Thoracic aorta (tissue), 2 donors: ENCODE measurements around the gene EFCAB8. TPM values are rescaled to one million over a fixed set of nuclear protein-coding genes. Genes with fewer than 3 reads are reported as not detected.

Source experiments
- ATAC-seq: fragments of 150-250 bp; one replicate; pipeline ENCODE4 v1.8.0; 2017; ENCODE audit warnings: low read depth; ENCODE audit not compliant: insufficient number of reproducible peaks, low FRiP score
- DNase-seq: peaks from one replicate; pipeline ENCODE4 v3.0.0-alpha.2; 2020; ENCODE audit warnings: low spot score
- H3K27ac ChIP-seq, 2 donors: fragments of 200-600 bp; sonication (generic); 1 replicate in 1 of 2; 2 replicates in 1 of 2; pipeline ENCODE4 v1.5.1; 2016; ENCODE audit warnings: mild to moderate bottlenecking in 2 of 2, moderate library complexity in 2 of 2
- H3K27me3 ChIP-seq: fragments of 200-600 bp; sonication (generic); replicated peaks from 2 replicates; pipeline ENCODE4 v1.6.0; 2016; ENCODE audit warnings: mild to moderate bottlenecking; ENCODE audit not compliant: insufficient read depth
- H3K36me3 ChIP-seq: fragments of 200-600 bp; sonication (generic); one replicate; pipeline ENCODE4 v1.5.1; 2016
- H3K4me1 ChIP-seq, 2 donors: fragments of 200-600 bp; sonication (generic); 1 replicate in 1 of 2; 2 replicates in 1 of 2; pipeline versions ENCODE4 v1.5.1 to v1.6.0; 2016; ENCODE audit warnings: low read depth in 2 of 2, mild to moderate bottlenecking in 1 of 2; ENCODE audit not compliant: control insufficient read depth in 1 of 2
- H3K4me3 ChIP-seq: fragments of 200-600 bp; sonication (generic); 2 replicates; pipeline ENCODE4 v1.5.1; 2016; ENCODE audit warnings: mild to moderate bottlenecking
- H3K9me3 ChIP-seq: fragments of 200-600 bp; sonication (generic); 2 replicates; pipeline ENCODE4 v1.5.1; 2016
- total RNA-seq, 2 donors: library from RNA; depleted of rRNA; stranded (reverse); fragments of >200 nt; gene quantifications; one replicate each; pipeline versions ENCODE4 v1.1.0 to v1.2.3, GENCODE V29; 2016
- TF ChIP-seq, protein P1 (sequence below): fragments of 200-600 bp; sonication (generic); IDR thresholded peaks from one replicate; pipeline ENCODE4 v1.5.1; 2019; ENCODE audit warnings: antibody characterized with exemption

Gene EFCAB8
- total RNA-seq, 2 donors from 2014 or later: 1.5 to 2.9 TPM

DNA sequence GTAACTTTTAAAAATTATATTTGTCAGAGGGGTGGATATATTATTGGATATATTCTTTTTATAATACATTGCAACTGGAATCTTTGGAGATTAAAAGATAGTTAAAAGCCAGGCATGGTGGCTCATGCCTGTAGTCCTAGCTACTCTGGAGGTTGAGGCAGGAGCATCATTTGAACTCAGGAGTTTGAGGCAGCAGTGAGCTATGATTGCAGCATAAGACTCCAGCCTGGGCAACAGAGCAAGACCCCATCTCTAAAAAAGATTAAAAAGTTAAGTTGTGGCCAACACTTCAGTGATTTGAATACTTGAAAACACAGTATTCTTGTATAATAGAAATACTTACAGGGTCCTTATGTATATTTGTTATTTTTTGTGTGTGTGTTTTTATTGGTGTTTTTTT lies 23.8 kb upstream of the EFCAB8 start:
- Histone ChIP-seq H3K27ac (no peak overlapping the region), H3K9me3 (no peaks in the 10 kb centered on the region), H3K36me3 (peaks cover 44% of the 10 kb centered on the region), H3K4me1 (peaks cover 2 to 5% of the 10 kb centered on the region in 2 donors), H3K4me3 (no peak overlapping the region), H3K27me3 (no peaks in the 10 kb centered on the region)
- ATAC-seq (no peak), DNase-seq (no peak)
- TF ChIP-seq, protein P1, sequence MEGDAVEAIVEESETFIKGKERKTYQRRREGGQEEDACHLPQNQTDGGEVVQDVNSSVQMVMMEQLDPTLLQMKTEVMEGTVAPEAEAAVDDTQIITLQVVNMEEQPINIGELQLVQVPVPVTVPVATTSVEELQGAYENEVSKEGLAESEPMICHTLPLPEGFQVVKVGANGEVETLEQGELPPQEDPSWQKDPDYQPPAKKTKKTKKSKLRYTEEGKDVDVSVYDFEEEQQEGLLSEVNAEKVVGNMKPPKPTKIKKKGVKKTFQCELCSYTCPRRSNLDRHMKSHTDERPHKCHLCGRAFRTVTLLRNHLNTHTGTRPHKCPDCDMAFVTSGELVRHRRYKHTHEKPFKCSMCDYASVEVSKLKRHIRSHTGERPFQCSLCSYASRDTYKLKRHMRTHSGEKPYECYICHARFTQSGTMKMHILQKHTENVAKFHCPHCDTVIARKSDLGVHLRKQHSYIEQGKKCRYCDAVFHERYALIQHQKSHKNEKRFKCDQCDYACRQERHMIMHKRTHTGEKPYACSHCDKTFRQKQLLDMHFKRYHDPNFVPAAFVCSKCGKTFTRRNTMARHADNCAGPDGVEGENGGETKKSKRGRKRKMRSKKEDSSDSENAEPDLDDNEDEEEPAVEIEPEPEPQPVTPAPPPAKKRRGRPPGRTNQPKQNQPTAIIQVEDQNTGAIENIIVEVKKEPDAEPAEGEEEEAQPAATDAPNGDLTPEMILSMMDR: no peak

- Histone ChIP-seq H3K27ac (no peak overlapping the region), H3K4me1 (no peaks in the 10 kb centered on the region), H3K27me3 (no peaks in the 10 kb centered on the region), H3K36me3 (peaks cover 54% of the 10 kb centered on the region), H3K9me3 (no peaks in the 10 kb centered on the region), H3K4me3 (no peak overlapping the region)
- TF ChIP-seq, protein P1: no peak
- DNase-seq (no peak), ATAC-seq (no peak)
Measured at GRCh38 chr20:32837157-32837556, 21.6 kb upstream of the EFCAB8 start.

DNA sequence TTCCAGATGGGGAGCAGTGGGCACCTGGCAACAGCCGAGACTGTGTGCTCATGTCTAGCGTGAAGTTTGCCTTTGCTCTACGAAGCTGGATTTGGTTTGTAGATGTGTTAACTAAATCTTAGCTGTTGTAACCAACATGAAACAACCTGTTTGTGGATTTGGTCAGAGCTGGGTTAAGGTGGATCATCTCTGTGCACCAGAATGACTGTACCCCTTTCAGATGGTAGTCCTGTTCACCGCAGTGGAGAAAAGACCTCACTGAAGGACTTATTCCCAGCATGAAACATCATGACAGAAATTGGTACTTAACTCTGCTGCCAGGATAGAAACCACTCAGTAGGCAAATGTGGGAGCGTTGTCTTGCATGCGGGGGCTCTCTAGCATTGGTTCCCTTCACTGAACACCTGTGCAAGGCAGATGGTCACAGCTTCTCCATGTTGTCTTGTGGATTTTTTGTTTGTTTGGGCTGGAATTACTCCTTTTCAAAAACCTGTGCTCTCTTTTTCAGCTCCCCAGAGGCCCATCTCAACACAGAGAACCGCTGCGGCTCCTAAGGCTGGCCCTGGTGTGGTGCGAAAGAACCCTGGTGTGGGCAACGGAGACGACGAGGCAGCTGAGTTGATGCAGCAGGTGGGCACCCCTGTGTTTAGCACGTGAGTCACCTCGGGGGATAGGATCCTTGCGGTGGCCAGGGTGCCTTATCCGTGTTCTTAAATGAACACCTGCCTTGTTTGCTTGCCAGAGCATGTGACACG lies 19.3 kb upstream of the EFCAB8 start:
- Histone ChIP-seq H3K27me3 (no peaks in the 10 kb centered on the region), H3K27ac (no peak overlapping the region), H3K4me3 (no peak overlapping the region), H3K4me1 (no peaks in the 10 kb centered on the region), H3K36me3 (peaks cover 60% of the 10 kb centered on the region), H3K9me3 (no peaks in the 10 kb centered on the region)
- TF ChIP-seq, protein P1: no peak
- ATAC-seq (no peak), DNase-seq (no peak)

DNA sequence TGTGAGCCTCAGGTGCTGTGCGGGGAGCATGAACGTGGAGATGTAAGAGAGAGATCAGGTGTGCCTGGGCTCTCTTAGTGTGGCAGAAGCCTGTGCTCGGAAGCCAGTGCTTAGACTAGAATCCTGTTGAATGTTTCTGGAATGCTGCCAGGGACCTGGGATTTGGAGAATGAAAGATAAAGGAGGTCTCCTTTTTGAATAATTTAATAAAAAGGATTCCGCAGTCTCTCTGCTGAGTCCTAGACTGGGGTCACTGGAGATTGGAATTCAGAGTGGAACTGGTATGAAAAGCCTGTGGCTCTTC lies 18.8 kb upstream of the EFCAB8 start:
- Histone ChIP-seq H3K27ac (no peak overlapping the region), H3K9me3 (no peaks in the 10 kb centered on the region), H3K4me1 (no peaks in the 10 kb centered on the region), H3K27me3 (no peaks in the 10 kb centered on the region), H3K4me3 (no peak overlapping the region), H3K36me3 (peaks cover 60% of the 10 kb centered on the region)
- TF ChIP-seq, protein P1: no peak
- DNase-seq: no peak
- ATAC-seq: no peak

DNA sequence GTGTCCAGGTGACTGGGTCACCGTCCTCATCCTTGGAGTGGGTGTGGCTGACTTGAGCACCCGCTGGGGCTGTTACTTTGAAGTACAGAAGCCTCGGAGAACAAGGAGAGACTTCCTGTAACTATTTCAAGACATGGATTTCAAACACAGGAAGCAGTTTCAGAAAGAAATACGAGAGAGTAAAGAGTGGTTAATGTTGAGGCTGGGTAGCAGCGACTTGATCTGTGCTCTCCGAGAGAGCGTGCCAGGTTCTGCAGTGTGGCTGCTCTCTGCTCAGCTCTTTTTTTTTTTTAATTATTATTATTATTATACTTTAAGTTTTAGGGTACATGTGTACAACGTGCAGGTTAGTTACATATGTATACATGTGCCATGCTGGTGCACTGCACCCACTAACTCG lies 17.5 kb upstream of the EFCAB8 start:
- Histone ChIP-seq H3K27me3 (no peaks in the 10 kb centered on the region), H3K9me3 (no peaks in the 10 kb centered on the region), H3K4me3 (no peak overlapping the region), H3K36me3 (peaks cover 55% of the 10 kb centered on the region), H3K4me1 (no peaks in the 10 kb centered on the region), H3K27ac (no peak overlapping the region)
- TF ChIP-seq, protein P1: no peak
- ATAC-seq: no peak
- no peak for DNase-seq
